PC-3 (cell line): ENCODE measurements around the gene ISLR2. TPM values are rescaled to one million over a fixed set of nuclear protein-coding genes. Genes with fewer than 3 reads are reported as not detected.

Experiments
- ATAC-seq: fragments of 200-7000 bp; cut with Tn5 transposase; 2 replicates; pipeline ENCODE4 v1.9.1; 2020; ENCODE audit warnings: mild to moderate bottlenecking, moderate library complexity
- BruUV-seq: library from RNA; stranded (reverse); fragments of 400-500 nt; replicated peaks from 2 replicates; lab custom pipeline; 2021; lab: Mats Ljungman, UMichigan
- CTCF ChIA-PET: fragments of 300-600 bp; sonication (Branson Sonifier 250); formaldehyde crosslinking; loops from one replicate; lab custom pipeline; 2022; ENCODE audit warnings: antibody characterized with exemption; lab: Charles Lee
- POLR2A ChIA-PET: fragments of 300-600 bp; sonication (Branson Sonifier 250); formaldehyde crosslinking; loops from one replicate; lab custom pipeline; 2022; ENCODE audit warnings: antibody characterized with exemption; ENCODE audit not compliant: unreplicated experiment; lab: Charles Lee
- DNase-seq: peaks from one replicate; pipeline ENCODE4 v3.0.0-alpha.2; 2015
- H2AFZ ChIP-seq: fragments of 300-600 bp; sonication (generic); 2 replicates; pipeline ENCODE4 v1.6.0; 2016; ENCODE audit warnings: antibody characterized with exemption, low read length
- H3F3A ChIP-seq: fragments of 300-600 bp; sonication (generic); one replicate; pipeline ENCODE4 v1.6.0; 2017; ENCODE audit warnings: antibody characterized with exemption, low read length, control low read depth, mild to moderate bottlenecking; ENCODE audit not compliant: unreplicated experiment
- H3K27ac ChIP-seq: fragments of 300-600 bp; sonication (generic); 2 replicates; pipeline ENCODE4 v1.5.1; 2016; ENCODE audit warnings: mild to moderate bottlenecking, low read length
- H3K27me3 ChIP-seq: fragments of 300-600 bp; sonication (generic); 2 replicates; pipeline ENCODE4 v1.6.1; 2016; ENCODE audit warnings: low read length, mixed read lengths
- H3K36me3 ChIP-seq: fragments of 300-600 bp; sonication (generic); 2 replicates; pipeline ENCODE4 v1.6.1; 2016; ENCODE audit warnings: low read depth, mixed run types, low read length, mixed read lengths
- H3K4me1 ChIP-seq: fragments of 300-600 bp; sonication (generic); 2 replicates; pipeline ENCODE4 v1.5.1; 2016; ENCODE audit warnings: low read length; ENCODE audit not compliant: insufficient read depth
- H3K4me2 ChIP-seq: fragments of 300-600 bp; sonication (generic); 2 replicates; pipeline ENCODE4 v1.6.0; 2016; ENCODE audit warnings: low read length
- H3K4me3 ChIP-seq: fragments of 300-600 bp; sonication (generic); 2 replicates; pipeline ENCODE4 v1.5.1; 2016; ENCODE audit warnings: mild to moderate bottlenecking, low read length, mixed read lengths
- H3K79me2 ChIP-seq: fragments of 300-600 bp; sonication (generic); 2 replicates; pipeline ENCODE4 v1.6.1; 2017; ENCODE audit warnings: low read length, mixed read lengths
- H3K9ac ChIP-seq: fragments of 300-600 bp; sonication (generic); 2 replicates; pipeline ENCODE4 v1.6.0; 2016; ENCODE audit warnings: mild to moderate bottlenecking, low read length
- H3K9me2 ChIP-seq: fragments of 300-600 bp; sonication (generic); replicated peaks from 2 replicates; pipeline ENCODE4 v1.6.1; 2016; ENCODE audit warnings: mixed run types, low read length, mixed read lengths
- H3K9me3 ChIP-seq: fragments of 300-600 bp; sonication (generic); 2 replicates; pipeline ENCODE4 v1.6.1; 2016; ENCODE audit warnings: low read length, mixed read lengths
- H4K20me1 ChIP-seq: fragments of 300-600 bp; sonication (generic); 2 replicates; pipeline ENCODE4 v1.6.1; 2016; ENCODE audit warnings: low read length, mixed read lengths
- CTCF ChIP-seq: fragments of 300-600 bp; sonication (generic); conservative IDR thresholded peaks from 2 replicates; pipeline ENCODE4 v1.5.1; 2017; ENCODE audit warnings: antibody characterized with exemption, low read depth, mild to moderate bottlenecking, low read length
- EZH2 ChIP-seq: fragments of 300-600 bp; sonication (generic); IDR thresholded peaks from one replicate; pipeline ENCODE4 v1.6.1; 2017; ENCODE audit warnings: antibody characterized with exemption, mild to moderate bottlenecking, low read length; ENCODE audit not compliant: unreplicated experiment
- EZH2phosphoT487 ChIP-seq: fragments of 300-600 bp; sonication (generic); IDR thresholded peaks from 2 replicates; pipeline ENCODE4 v1.6.1; 2018; ENCODE audit warnings: mild to moderate bottlenecking, antibody characterized with exemption, low read length, borderline replicate concordance
- intact Hi-C: fragments of 100-400 bp; cut with micrococcal nuclease; formaldehyde crosslinking; loops from 2 replicates; pipeline ENCODE4 v1.9.0; 2023
- total RNA-seq: library from RNA; depleted of rRNA; stranded (reverse); fragments of >200 nt; gene quantifications from 2 replicates; pipeline ENCODE4 v1.2.3, GENCODE V29; 2014

ISLR2 gene
- total RNA-seq, 1 experiment from 2014 or later, result 0.22 TPM

GRCh38 chr15:74123131-74123429, 7.3 kb upstream of the ISLR2 start:
- Histone ChIP-seq H3K79me2 (no peaks in the 10 kb centered on the region), H3K27me3 (peaks cover 29% of the 10 kb centered on the region), H3F3A (no peaks in the 10 kb centered on the region), H3K27ac (no peak overlapping the region), H2AFZ (no peak overlapping the region), H3K36me3 (no peaks in the 10 kb centered on the region), H3K9me3 (no peaks in the 10 kb centered on the region), H3K9me2 (no peaks in the 10 kb centered on the region), H4K20me1 (no peaks in the 10 kb centered on the region), H3K9ac (no peak overlapping the region), H3K4me3 (no peak overlapping the region), H3K4me1 (no peaks in the 10 kb centered on the region; the same call in 1 of the 2 replicates), H3K4me2 (no peak overlapping the region)
- no peak for TF ChIP-seq EZH2
- no peak for TF ChIP-seq CTCF
- no peak for TF ChIP-seq EZH2phosphoT487
- DNase-seq, result no peak
- POLR2A ChIA-PET, result no interaction called here
- CTCF ChIA-PET, result no interaction called here
- intact Hi-C loops, result no loop called here
- no peak for ATAC-seq
- BruUV-seq, result no TSS peak

DNA sequence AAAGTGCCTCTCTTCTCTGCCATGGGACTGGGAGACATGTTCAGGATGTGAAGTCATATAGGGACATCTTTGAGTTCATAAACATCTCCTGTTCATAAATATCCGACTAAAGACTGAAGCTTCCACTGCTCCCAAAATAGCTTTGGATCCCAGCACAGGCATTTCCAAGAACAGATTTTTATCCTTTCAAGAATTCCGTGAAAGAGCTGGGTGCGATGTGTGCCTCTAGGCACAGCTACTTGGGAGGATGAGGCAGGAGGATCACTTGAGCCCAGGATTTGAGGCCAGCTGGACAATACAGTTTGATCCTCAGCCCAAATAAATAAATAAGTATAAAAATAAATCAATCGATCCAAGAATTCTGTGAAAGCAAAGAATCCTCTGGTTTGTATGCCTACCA, 6.7 kb upstream of the ISLR2 start:
- DNase-seq (no peak), ATAC-seq (no peak)
- Histone ChIP-seq H3F3A (no peaks in the 10 kb centered on the region), H3K9ac (no peak overlapping the region), H3K36me3 (no peaks in the 10 kb centered on the region), H3K27me3 (peaks cover 35% of the 10 kb centered on the region), H4K20me1 (no peaks in the 10 kb centered on the region), H3K4me3 (no peak overlapping the region), H2AFZ (no peak overlapping the region), H3K79me2 (no peaks in the 10 kb centered on the region), H3K9me3 (no peaks in the 10 kb centered on the region), H3K9me2 (no peaks in the 10 kb centered on the region), H3K4me1 (no peaks in the 10 kb centered on the region; the same call in 1 of the 2 replicates), H3K27ac (no peak overlapping the region), H3K4me2 (no peak overlapping the region)
- POLR2A ChIA-PET, result no interaction called here
- BruUV-seq, result no TSS peak
- intact Hi-C loops, result no loop called here
- CTCF ChIA-PET, result no interaction called here
- no peak for TF ChIP-seq EZH2phosphoT487

GRCh38 chr15:74124196-74124595, 6.2 kb upstream of the ISLR2 start:
- Histone ChIP-seq H3K9me2 (no peaks in the 10 kb centered on the region), H3K27ac (no peak overlapping the region), H3F3A (no peaks in the 10 kb centered on the region), H3K9ac (no peak overlapping the region), H2AFZ (no peak overlapping the region), H3K4me2 (no peak overlapping the region), H3K4me3 (no peak overlapping the region), H3K27me3 (peaks cover 40% of the 10 kb centered on the region), H3K4me1 (no peaks in the 10 kb centered on the region; the same call in 1 of the 2 replicates), H4K20me1 (no peaks in the 10 kb centered on the region), H3K36me3 (no peaks in the 10 kb centered on the region), H3K9me3 (no peaks in the 10 kb centered on the region), H3K79me2 (no peaks in the 10 kb centered on the region)
- BruUV-seq, result no TSS peak
- POLR2A ChIA-PET, result no interaction called here
- ATAC-seq (no peak), DNase-seq (no peak)
- no peak for TF ChIP-seq EZH2
- TF ChIP-seq EZH2phosphoT487, result no peak
- no peak for TF ChIP-seq CTCF
- CTCF ChIA-PET, result no interaction called here
- intact Hi-C loops, result no loop called here
